Gastrocnemius medialis (tissue), 4 donors: ENCODE data around the gene METTL4.

Experiments used
- CTCF ChIP-seq, 5 experiments: fragments of 450-650 bp in 3 of 5; fragments of 200-600 bp in 2 of 5; sonication (generic) in 2 of 5; IDR thresholded peaks in 4 of 5; conservative IDR thresholded peaks in 1 of 5; 1 replicate in 4 of 5; 2 replicates in 1 of 5; pipeline ENCODE4 v1.5.1; 2016 to 2019; ENCODE audit warnings: antibody characterized with exemption in 5 of 5, mild to moderate bottlenecking in 3 of 5, moderate library complexity in 3 of 5
- POLR2A ChIP-seq, 2 donors: fragments of 450-650 bp; IDR thresholded peaks; one replicate each; pipeline ENCODE4 v1.6.1; 2017; ENCODE audit warnings: antibody characterized with exemption in 2 of 2, mild to moderate bottlenecking in 2 of 2, moderate library complexity in 2 of 2

GRCh38 chr18:2495381-2495780 lies 75.9 kb downstream of the METTL4 start:
- TF ChIP-seq POLR2A (IDR thresholded peaks at IDR 0.05), result no peak
- no peak for TF ChIP-seq CTCF (IDR thresholded peaks at IDR 0.05 in 4 of 5, conservative IDR thresholded peaks at IDR 0.05 in 1 of 5)
